ENCODE data around the gene C5AR1.

C5AR1 gene

DNA sequence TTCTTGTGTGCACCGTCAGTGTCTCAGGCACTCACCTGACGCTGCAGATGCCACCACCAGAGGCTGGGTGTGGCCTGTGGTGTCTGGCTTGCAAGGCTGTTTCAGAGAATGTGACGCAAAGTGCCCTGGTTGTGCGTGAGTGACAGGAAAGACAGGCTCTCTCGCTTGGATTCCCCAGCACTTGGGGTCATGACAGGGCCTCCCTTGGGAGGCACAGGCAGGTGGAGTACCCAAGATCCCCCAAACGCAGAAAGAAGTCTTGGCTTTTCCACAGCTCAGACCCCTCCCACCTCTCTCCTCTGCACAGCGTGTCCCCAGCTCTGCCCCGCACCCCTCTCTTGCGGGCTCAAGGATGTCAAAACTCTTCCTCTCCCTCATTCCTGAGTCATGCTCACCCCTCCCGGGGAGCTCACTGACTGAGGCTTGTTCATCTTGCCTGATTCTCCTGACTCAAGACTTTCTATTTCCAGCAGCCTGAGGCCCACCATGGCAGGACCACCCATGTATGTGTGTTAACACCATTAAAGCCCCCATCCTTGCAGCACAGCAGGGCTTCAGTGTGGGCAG, 60.5 kb downstream of the C5AR1 start:
- Histone ChIP-seq H3K9me3 (ENCODE audit: control insufficient read depth, insufficient read depth, low read depth, low read length) (no peaks in the 10 kb centered on the region), H3K27ac (ENCODE audit: extremely low read depth, low read depth, low read length) (0 out of 2 replicates have a peak overlapping the region, but pooled peaks have one; percentile 5), H3K4me3 (ENCODE audit: low read depth, low read length) (no peak overlapping the region), H3K36me3 (ENCODE audit: control insufficient read depth in 2 of 2, insufficient read depth in 1 of 2, low read length in 2 of 2) (peaks cover 29 to 78% of the 10 kb centered on the region in 2 experiments; a peak in 2 of 3 replicates), H3K4me1 (ENCODE audit: control insufficient read depth, insufficient read depth, low read length) (no peaks in the 10 kb centered on the region)
- ChIA-PET CTCF (interaction anchor here (0.6 to 4.0 kb wide), 5 partner anchors 13 to 247 kb away, joined by 3 to 22 read pairs (median 4); partner anchors contain the start of gene DHX34), POLR2A (interaction anchor here (0.6 to 0.8 kb wide), 2 partner anchors 21 to 29 kb away, joined by 3 read pairs; partner anchors contain the start of gene DHX34)
- TF ChIP-seq ZNF596 (tag by site-specific recombination; IDR thresholded peaks at IDR 0.05) (no peak), ZNF654 (tag by site-specific recombination; IDR thresholded peaks at IDR 0.05; ENCODE audit: low read depth) (no peak), ZIC2 (tag by site-specific recombination; IDR thresholded peaks at IDR 0.05) (peak; percentile 74)

DNA sequence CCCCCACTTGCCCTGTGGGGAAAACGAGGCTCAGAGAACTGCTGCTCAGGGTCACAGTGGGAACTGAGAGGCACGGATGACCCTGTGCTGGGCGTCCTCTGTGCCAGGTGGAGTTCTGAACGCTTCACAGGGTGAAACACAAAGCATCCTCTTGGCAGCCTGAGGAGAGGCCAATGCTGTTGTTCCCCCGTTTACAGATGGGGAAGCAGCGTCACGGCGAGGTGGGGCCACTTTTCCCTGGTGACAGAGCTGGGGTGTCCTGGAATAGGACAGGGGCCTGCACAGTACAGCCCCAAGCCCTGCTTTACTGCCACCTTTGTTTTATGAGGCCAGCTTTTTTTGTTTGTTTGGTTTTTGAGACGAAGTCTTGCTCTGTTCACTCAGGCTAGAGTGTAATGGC, 61.6 kb downstream of the C5AR1 start:
- no peak for TF ChIP-seq ZNF600 (tag by site-specific recombination; IDR thresholded peaks at IDR 0.05)
- no peak for TF ChIP-seq FEZF1 (tag by site-specific recombination; IDR thresholded peaks at IDR 0.05)
- no peak for TF ChIP-seq ZNF488 (tag by site-specific recombination; IDR thresholded peaks at IDR 0.05)
- TF ChIP-seq, protein P1, sequence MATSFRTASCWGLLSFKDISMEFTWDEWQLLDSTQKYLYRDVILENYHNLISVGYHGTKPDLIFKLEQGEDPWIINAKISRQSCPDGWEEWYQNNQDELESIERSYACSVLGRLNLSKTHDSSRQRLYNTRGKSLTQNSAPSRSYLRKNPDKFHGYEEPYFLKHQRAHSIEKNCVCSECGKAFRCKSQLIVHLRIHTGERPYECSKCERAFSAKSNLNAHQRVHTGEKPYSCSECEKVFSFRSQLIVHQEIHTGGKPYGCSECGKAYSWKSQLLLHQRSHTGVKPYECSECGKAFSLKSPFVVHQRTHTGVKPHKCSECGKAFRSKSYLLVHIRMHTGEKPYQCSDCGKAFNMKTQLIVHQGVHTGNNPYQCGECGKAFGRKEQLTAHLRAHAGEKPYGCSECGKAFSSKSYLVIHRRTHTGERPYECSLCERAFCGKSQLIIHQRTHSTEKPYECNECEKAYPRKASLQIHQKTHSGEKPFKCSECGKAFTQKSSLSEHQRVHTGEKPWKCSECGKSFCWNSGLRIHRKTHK (tag by site-specific recombination; IDR thresholded peaks at IDR 0.05), result no peak
- TF ChIP-seq YY2 (tag by site-specific recombination; IDR thresholded peaks at IDR 0.05), result no peak
- TF ChIP-seq ZNF311 (tag by site-specific recombination; IDR thresholded peaks at IDR 0.05; ENCODE audit: borderline replicate concordance), result no peak
- no peak for TF ChIP-seq KLF7 (tag by site-specific recombination; IDR thresholded peaks at IDR 0.05; ENCODE audit: borderline replicate concordance)
- TF ChIP-seq MYNN (tag by site-specific recombination; IDR thresholded peaks at IDR 0.05; ENCODE audit: borderline replicate concordance), result no peak
- TF ChIP-seq ZSCAN23 (tag by site-specific recombination; IDR thresholded peaks at IDR 0.05), result no peak
- no peak for TF ChIP-seq ZNF280D (tag by site-specific recombination; IDR thresholded peaks at IDR 0.05)
- no peak for TF ChIP-seq ZNF112 (tag by site-specific recombination; IDR thresholded peaks at IDR 0.05)
- no peak for TF ChIP-seq BCL11B (tag by site-specific recombination; IDR thresholded peaks at IDR 0.05; ENCODE audit: low read depth)
- no peak for TF ChIP-seq ZNF214 (tag by site-specific recombination; IDR thresholded peaks at IDR 0.05; ENCODE audit: borderline replicate concordance)
- TF ChIP-seq ZNF449 (tag by site-specific recombination; IDR thresholded peaks at IDR 0.05), result no peak
- TF ChIP-seq ZNF2 (tag by site-specific recombination; IDR thresholded peaks at IDR 0.05), result no peak
- TF ChIP-seq ZNF596 (tag by site-specific recombination; IDR thresholded peaks at IDR 0.05), result no peak
- TF ChIP-seq, protein P2, sequence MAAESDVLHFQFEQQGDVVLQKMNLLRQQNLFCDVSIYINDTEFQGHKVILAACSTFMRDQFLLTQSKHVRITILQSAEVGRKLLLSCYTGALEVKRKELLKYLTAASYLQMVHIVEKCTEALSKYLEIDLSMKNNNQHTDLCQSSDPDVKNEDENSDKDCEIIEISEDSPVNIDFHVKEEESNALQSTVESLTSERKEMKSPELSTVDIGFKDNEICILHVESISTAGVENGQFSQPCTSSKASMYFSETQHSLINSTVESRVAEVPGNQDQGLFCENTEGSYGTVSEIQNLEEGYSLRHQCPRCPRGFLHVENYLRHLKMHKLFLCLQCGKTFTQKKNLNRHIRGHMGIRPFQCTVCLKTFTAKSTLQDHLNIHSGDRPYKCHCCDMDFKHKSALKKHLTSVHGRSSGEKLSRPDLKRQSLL (tag by site-specific recombination; IDR thresholded peaks at IDR 0.05), result no peak
- TF ChIP-seq ZNF501 (tag by site-specific recombination; IDR thresholded peaks at IDR 0.05), result no peak
- H3K9me3 ChIP-seq (ENCODE audit: control insufficient read depth, insufficient read depth, low read depth, low read length), result no peaks in the 10 kb centered on the region
- peaks cover 29 to 84% of the 10 kb centered on the region in 2 experiments; a peak in 2 of 3 replicates for H3K36me3 ChIP-seq (ENCODE audit: control insufficient read depth in 2 of 2, insufficient read depth in 1 of 2, low read length in 2 of 2)
- ChIA-PET POLR2A (interaction anchor here (0.7 kb wide), 1 partner anchor 22 kb away, joined by 4 read pairs; the partner anchor contains the start of gene DHX34), CTCF (interaction anchor here (0.7 to 4.0 kb wide), 3 partner anchors 19 to 25 kb away, joined by 3 to 22 read pairs (median 17); partner anchors contain the start of gene DHX34)
- no peak overlapping the region for H3K27ac ChIP-seq (ENCODE audit: extremely low read depth, low read depth, low read length)
- no peak overlapping the region for H3K4me3 ChIP-seq (ENCODE audit: low read depth, low read length)
- no peaks in the 10 kb centered on the region for H3K4me1 ChIP-seq (ENCODE audit: control insufficient read depth, insufficient read depth, low read length)
